Fibroblast of the aortic adventitia (primary cell): ENCODE measurements around the gene AGTR1. TPM values are rescaled to one million over a fixed set of nuclear protein-coding genes. Genes with fewer than 3 reads are reported as not detected.

ENCODE experiments used
- DNase-seq: peaks from one replicate; pipeline ENCODE4 v3.0.0-alpha.2; 2010; ENCODE audit warnings: low read depth
- H3K4me3 ChIP-seq: 2 replicates; pipeline ENCODE4 v1.5.1; 2011; ENCODE audit warnings: low read depth, mild to moderate bottlenecking, control low read depth, low read length, moderate library complexity
- total RNA-seq: library from RNA; depleted of rRNA; stranded (reverse); fragments of >200 nt; gene quantifications from 2 replicates; pipeline ENCODE4 v1.2.3, GENCODE V29; 2012; ENCODE audit warnings: low replicate concordance
- TF ChIP-seq, protein P1 (sequence below): IDR thresholded peaks from 2 replicates; pipeline ENCODE4 v1.5.1; 2011; ENCODE audit warnings: mild to moderate bottlenecking, low read length, control low read depth, inconsistent platforms; ENCODE audit not compliant: insufficient read depth

Gene AGTR1
- total RNA-seq, 1 donor, result 3.2 TPM

- DNase-seq, result no peak
- no peak overlapping the region for H3K4me3 ChIP-seq
- TF ChIP-seq, protein P1, sequence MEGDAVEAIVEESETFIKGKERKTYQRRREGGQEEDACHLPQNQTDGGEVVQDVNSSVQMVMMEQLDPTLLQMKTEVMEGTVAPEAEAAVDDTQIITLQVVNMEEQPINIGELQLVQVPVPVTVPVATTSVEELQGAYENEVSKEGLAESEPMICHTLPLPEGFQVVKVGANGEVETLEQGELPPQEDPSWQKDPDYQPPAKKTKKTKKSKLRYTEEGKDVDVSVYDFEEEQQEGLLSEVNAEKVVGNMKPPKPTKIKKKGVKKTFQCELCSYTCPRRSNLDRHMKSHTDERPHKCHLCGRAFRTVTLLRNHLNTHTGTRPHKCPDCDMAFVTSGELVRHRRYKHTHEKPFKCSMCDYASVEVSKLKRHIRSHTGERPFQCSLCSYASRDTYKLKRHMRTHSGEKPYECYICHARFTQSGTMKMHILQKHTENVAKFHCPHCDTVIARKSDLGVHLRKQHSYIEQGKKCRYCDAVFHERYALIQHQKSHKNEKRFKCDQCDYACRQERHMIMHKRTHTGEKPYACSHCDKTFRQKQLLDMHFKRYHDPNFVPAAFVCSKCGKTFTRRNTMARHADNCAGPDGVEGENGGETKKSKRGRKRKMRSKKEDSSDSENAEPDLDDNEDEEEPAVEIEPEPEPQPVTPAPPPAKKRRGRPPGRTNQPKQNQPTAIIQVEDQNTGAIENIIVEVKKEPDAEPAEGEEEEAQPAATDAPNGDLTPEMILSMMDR, result no peak
These were observed 20.3 kb downstream of the AGTR1 start for GRCh38 chr3:148717885-148718561.

DNA sequence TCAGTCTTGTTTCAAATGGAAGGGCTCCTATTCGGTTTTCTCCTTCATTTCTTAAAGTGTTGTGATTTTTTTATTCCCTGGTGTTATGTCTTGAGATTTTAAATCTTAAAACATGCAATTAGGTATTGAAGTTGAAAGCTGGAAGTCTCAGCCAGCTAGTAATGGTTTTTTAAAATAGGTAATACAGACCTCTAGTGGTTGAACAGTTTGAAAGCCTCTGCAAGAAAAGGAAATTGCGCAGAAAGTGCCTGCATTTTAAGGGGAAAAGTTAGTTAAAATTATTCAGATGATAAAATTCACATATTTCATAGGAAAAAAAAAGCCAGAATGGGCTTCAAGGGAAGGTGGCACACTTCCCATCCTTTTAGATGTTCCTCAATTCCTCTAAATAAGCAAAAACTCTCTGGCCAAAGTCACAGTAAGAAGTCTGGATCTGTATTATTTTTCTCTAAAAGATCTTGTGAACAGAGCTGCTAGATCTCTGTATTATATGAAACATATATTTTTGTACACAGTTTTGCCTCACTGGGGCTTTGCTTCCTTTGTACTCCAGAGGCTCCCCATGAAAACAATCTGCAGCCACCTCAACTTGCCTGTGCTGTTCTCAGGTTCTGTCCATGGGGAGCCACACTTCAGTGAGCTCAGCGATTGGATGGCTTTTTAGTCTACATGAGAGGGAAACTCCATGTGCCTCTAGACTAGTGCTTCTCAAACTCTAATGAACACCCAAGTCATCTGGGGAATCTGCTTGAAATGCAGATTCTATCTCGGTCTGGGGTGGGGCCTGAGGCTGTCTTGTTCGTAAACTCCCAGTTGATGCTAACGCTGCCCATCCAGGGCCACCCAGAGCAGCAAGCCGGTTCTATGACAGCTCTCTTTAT is 21.5 kb downstream of the AGTR1 start:
- no peak overlapping the region for H3K4me3 ChIP-seq
- DNase-seq, result peak; percentile 58
- TF ChIP-seq, protein P1, result peak; percentile 62

DNA sequence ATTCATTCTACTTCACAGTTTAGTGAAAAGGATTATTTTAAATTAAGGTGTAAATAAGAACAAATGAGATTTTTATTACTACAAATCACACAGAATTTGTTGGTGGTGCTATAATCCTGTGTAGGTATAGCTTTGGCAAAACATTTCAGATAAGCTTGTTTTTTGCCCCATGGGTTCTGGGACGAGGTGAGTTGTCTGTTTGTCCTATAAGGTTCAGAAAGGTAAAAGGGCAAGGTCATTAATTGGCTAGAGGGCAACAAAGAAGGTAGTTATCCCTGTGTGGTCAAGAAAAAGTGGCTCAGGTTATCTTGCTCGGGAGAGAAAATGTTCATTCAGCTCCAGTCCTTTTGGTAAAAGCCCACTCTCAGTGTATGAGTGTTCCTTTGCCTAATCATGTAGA is 23.2 kb downstream of the AGTR1 start:
- TF ChIP-seq, protein P1, result no peak
- no peak for DNase-seq
- H3K4me3 ChIP-seq, result no peak overlapping the region

GRCh38 chr3:148723631-148724030 is 25.9 kb downstream of the AGTR1 start:
- peak; percentile 41 for DNase-seq
- TF ChIP-seq, protein P1, result no peak
- no peak overlapping the region for H3K4me3 ChIP-seq

- TF ChIP-seq, protein P1, result no peak
- H3K4me3 ChIP-seq, result no peak overlapping the region
- no peak for DNase-seq
These were observed 29.5 kb downstream of the AGTR1 start for GRCh38 chr3:148727231-148727630.

- no peak for DNase-seq
These were observed 31.1 kb downstream of the AGTR1 start for GRCh38 chr3:148728753-148729152.

More at GRCh38 chr3:148728753-148729152, 31.1 kb downstream of the AGTR1 start:
- TF ChIP-seq, protein P1, result no peak
- no peak overlapping the region for H3K4me3 ChIP-seq
